Measurements from ENCODE around the gene ATRN. TPM values are rescaled to one million over a fixed set of nuclear protein-coding genes. Genes with fewer than 3 reads are reported as not detected.

The ATRN gene
- total RNA-seq, 1 donor from 2014 or later: 31.6 TPM

GRCh38 chr20:3673221-3674070 lies 202.6 kb downstream of the ATRN start:
- no peak for ATAC-seq
- Histone ChIP-seq H3K27me3 (peaks cover 41% of the 10 kb centered on the region), H3K27ac (no peak overlapping the region), H3K9me3 (no peaks in the 10 kb centered on the region), H3K36me3 (no peaks in the 10 kb centered on the region), H3K4me1 (peaks cover 5% of the 10 kb centered on the region), H3K4me3 (no peak overlapping the region)
- TF ChIP-seq CTCF (IDR thresholded peaks at IDR 0.05): no peak
- intact Hi-C loops (cut with DNase I): no loop called here
- no peak for DNase-seq

- H3K4me3 ChIP-seq: no peak overlapping the region
- no peak overlapping the region for H3K27ac ChIP-seq
- H3K36me3 ChIP-seq: no peaks in the 10 kb centered on the region
- no peak for TF ChIP-seq CTCF (IDR thresholded peaks at IDR 0.05)
- peaks cover 5% of the 10 kb centered on the region for H3K4me1 ChIP-seq
- H3K9me3 ChIP-seq: no peaks in the 10 kb centered on the region
- ATAC-seq (no peak), DNase-seq (no peak)
- intact Hi-C loops (cut with DNase I): no loop called here
- peaks cover 41% of the 10 kb centered on the region for H3K27me3 ChIP-seq
Measured at GRCh38 chr20:3674447-3674846, 203.6 kb downstream of the ATRN start.

- ATAC-seq: no peak
- no peak overlapping the region for H3K27ac ChIP-seq
- H3K4me1 ChIP-seq: peaks cover 5% of the 10 kb centered on the region
- H3K9me3 ChIP-seq: no peaks in the 10 kb centered on the region
- H3K4me3 ChIP-seq: no peak overlapping the region
- intact Hi-C loops (cut with DNase I): loop anchor here (5.0 kb wide), 1 partner anchor 37 kb away; the partner anchor contains the start of gene SIGLEC1
- DNase-seq: no peak
- peaks cover 45% of the 10 kb centered on the region for H3K27me3 ChIP-seq
- TF ChIP-seq CTCF (IDR thresholded peaks at IDR 0.05): no peak
- H3K36me3 ChIP-seq: no peaks in the 10 kb centered on the region
Measured at GRCh38 chr20:3674995-3675900, 204.4 kb downstream of the ATRN start.

GRCh38 chr20:3677733-3678132 lies 206.9 kb downstream of the ATRN start:
- no peak for TF ChIP-seq CTCF (IDR thresholded peaks at IDR 0.05)
- Histone ChIP-seq H3K4me1 (peaks cover 17% of the 10 kb centered on the region), H3K4me3 (no peak overlapping the region), H3K36me3 (no peaks in the 10 kb centered on the region), H3K9me3 (no peaks in the 10 kb centered on the region), H3K27me3 (peaks cover 52% of the 10 kb centered on the region), H3K27ac (no peak overlapping the region)
- DNase-seq: no peak
- no peak for ATAC-seq
- intact Hi-C loops (cut with DNase I): loop anchor here (5.0 kb wide), 1 partner anchor 35 kb away; the partner anchor contains the start of gene SIGLEC1

- Histone ChIP-seq H3K9me3 (no peaks in the 10 kb centered on the region), H3K36me3 (no peaks in the 10 kb centered on the region), H3K27me3 (peaks cover 52% of the 10 kb centered on the region), H3K4me3 (no peak overlapping the region), H3K27ac (no peak overlapping the region), H3K4me1 (peaks cover 17% of the 10 kb centered on the region)
- DNase-seq: no peak
- no peak for ATAC-seq
- TF ChIP-seq CTCF (IDR thresholded peaks at IDR 0.05): no peak
- intact Hi-C loops (cut with DNase I): loop anchor here (5.0 kb wide), 1 partner anchor 34 kb away; the partner anchor contains the start of gene SIGLEC1
Measured at GRCh38 chr20:3678198-3678597, 207.4 kb downstream of the ATRN start.
